ENCODE measurements around the gene RTN3. TPM values are rescaled to one million over a fixed set of nuclear protein-coding genes. Genes with fewer than 3 reads are reported as not detected.

Gene RTN3
- total RNA-seq, 4 donors from 2014 or later, result 78.4 to 115 (median 94.2) TPM

DNA sequence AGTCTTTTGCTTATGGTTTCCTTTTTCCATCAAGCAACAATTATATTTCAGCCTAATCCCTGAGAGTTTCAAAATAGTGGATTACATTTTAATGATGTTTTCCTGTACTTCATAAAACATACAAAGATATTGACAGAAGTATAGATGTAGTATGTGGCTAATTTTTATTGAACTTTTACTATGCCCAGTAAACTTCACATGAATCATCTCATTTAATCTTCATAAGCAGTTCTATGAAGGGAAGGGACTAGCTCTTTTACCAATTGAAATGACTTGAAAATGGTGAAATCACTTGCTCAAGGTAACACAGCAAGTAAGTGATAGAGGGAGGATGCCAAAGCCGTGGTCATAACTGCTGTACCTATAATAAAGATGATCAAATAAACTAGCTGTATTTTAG is 27.5 kb downstream of the RTN3 start:
- TF ChIP-seq, protein P1, sequence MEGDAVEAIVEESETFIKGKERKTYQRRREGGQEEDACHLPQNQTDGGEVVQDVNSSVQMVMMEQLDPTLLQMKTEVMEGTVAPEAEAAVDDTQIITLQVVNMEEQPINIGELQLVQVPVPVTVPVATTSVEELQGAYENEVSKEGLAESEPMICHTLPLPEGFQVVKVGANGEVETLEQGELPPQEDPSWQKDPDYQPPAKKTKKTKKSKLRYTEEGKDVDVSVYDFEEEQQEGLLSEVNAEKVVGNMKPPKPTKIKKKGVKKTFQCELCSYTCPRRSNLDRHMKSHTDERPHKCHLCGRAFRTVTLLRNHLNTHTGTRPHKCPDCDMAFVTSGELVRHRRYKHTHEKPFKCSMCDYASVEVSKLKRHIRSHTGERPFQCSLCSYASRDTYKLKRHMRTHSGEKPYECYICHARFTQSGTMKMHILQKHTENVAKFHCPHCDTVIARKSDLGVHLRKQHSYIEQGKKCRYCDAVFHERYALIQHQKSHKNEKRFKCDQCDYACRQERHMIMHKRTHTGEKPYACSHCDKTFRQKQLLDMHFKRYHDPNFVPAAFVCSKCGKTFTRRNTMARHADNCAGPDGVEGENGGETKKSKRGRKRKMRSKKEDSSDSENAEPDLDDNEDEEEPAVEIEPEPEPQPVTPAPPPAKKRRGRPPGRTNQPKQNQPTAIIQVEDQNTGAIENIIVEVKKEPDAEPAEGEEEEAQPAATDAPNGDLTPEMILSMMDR (IDR thresholded peaks at IDR 0.05), result no peak
- TF ChIP-seq POLR2A (IDR thresholded peaks at IDR 0.05) (no peak), EP300 (IDR thresholded peaks at IDR 0.05) (no peak), POLR2AphosphoS5 (IDR thresholded peaks at IDR 0.05) (no peak)
- Histone ChIP-seq H3K27ac (no peak overlapping the region), H3K36me3 (no peaks in the 10 kb centered on the region), H3K27me3 (no peaks in the 10 kb centered on the region), H3K4me1 (peaks cover 0 to 26% (median 3%) of the 10 kb centered on the region in 3 donors), H3K4me3 (no peak overlapping the region), H3K9me3 (no peaks in the 10 kb centered on the region)
- no peak for ATAC-seq
- WGBS, 2 donors (ENCODE audit: low coverage in 1 of 2), result 89 to 100% methylated on average over 1 of the region's 1 CpG

GRCh38 chr11:63709336-63709884 is 28.1 kb downstream of the RTN3 start:
- WGBS, 2 donors (ENCODE audit: low coverage in 1 of 2), result 33 to 39% methylated on average over 3 of the region's 3 CpGs
- H3K9me3 ChIP-seq, result no peaks in the 10 kb centered on the region
- H3K36me3 ChIP-seq, result no peaks in the 10 kb centered on the region
- H3K27ac ChIP-seq, result no peak overlapping the region
- peaks cover 0 to 26% (median 3%) of the 10 kb centered on the region in 3 donors for H3K4me1 ChIP-seq
- TF ChIP-seq POLR2A (IDR thresholded peaks at IDR 0.05), result no peak
- no peak for TF ChIP-seq EP300 (IDR thresholded peaks at IDR 0.05)
- TF ChIP-seq, protein P1 (IDR thresholded peaks at IDR 0.05), result no peak
- no peak for TF ChIP-seq POLR2AphosphoS5 (IDR thresholded peaks at IDR 0.05)
- H3K27me3 ChIP-seq, result no peaks in the 10 kb centered on the region
- ATAC-seq, result no peak
- H3K4me3 ChIP-seq, result no peak overlapping the region

DNA sequence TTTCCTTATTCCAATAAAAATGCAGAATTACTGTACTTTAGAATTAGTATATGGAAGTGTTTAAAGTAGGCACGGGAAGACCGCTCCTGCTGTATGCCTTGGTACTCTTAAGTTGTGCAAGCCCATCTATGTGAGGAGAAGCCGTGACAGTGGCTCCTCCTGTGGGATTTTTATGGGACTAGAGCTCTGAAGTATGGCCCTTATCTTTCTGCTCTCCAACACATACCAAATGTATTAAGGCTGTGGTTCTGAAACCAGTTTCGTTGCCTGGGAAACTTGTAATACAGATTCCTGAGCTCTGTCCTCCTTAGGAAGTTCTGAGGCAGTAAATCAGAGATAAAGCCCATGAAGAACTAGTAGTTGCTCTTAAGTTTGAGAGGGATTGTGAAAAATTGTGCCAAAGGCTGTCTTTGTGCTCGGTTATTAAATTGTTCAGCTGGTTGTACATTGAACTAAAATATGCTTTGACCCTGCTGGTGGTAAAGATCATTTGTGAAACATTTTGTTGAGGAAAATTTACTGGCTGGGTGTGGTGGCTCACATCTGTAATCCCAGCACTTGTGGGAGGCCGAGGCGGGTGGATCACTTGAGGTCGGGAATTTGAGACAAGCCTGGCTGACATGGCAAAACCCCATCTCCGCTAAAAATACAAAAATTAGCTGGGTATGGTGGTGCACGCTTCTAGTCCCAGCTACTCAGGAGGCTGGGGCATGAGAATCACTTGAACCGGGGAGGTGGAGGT is 29.3 kb downstream of the RTN3 start:
- no peak for ATAC-seq
- H3K27ac ChIP-seq, result no peak overlapping the region
- WGBS, 2 donors (ENCODE audit: low coverage in 1 of 2), result 43 to 81% methylated on average over 6 to 9 of the region's 11 CpGs

DNA sequence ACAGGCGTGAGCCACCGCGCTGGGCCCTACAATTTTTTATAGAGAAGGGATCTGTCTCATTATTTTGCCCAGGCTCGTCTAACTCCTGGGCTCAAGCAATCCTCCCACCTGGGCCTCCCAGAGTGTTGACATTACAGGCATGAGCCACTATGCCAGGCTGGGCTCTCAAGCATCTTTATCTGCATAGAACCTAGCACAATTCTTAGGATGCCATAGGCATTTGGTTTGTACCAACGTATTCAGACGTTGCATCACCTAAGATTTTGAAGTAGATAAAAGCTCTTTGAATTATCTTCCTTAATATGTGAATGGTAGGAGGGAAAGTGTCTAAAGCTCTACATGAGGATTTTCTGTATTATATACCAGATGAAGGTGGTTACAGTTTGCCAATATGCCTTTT is 30.5 kb downstream of the RTN3 start:
- 67 to 74% methylated on average over 2 to 6 of the region's 6 CpGs for WGBS, 2 donors (ENCODE audit: low coverage in 1 of 2)
- H3K9me3 ChIP-seq, result no peaks in the 10 kb centered on the region

More for the DNA sequence above, 29.3 kb downstream of the RTN3 start:
- Histone ChIP-seq H3K36me3 (no peaks in the 10 kb centered on the region), H3K27me3 (no peaks in the 10 kb centered on the region), H3K4me3 (no peak overlapping the region), H3K9me3 (no peaks in the 10 kb centered on the region), H3K4me1 (peaks cover 0 to 15% (median 3%) of the 10 kb centered on the region in 3 donors)
- TF ChIP-seq, protein P1 (IDR thresholded peaks at IDR 0.05), result peak in 1 of 4 experiments; percentile 7
- TF ChIP-seq POLR2AphosphoS5 (IDR thresholded peaks at IDR 0.05), result no peak

More for the DNA sequence above, 30.5 kb downstream of the RTN3 start:
- ATAC-seq, result no peak
- Histone ChIP-seq H3K27ac (no peak overlapping the region), H3K36me3 (no peaks in the 10 kb centered on the region), H3K4me1 (peaks cover 0 to 8% (median 3%) of the 10 kb centered on the region in 3 donors), H3K27me3 (no peaks in the 10 kb centered on the region), H3K4me3 (no peak overlapping the region)
- no peak for TF ChIP-seq POLR2A (IDR thresholded peaks at IDR 0.05)
- no peak for TF ChIP-seq POLR2AphosphoS5 (IDR thresholded peaks at IDR 0.05)
- TF ChIP-seq EP300 (IDR thresholded peaks at IDR 0.05), result no peak
- TF ChIP-seq, protein P1 (IDR thresholded peaks at IDR 0.05), result no peak

All from gastroesophageal sphincter (tissue), 4 donors.